PFSK-1 (cell line): ENCODE results near the gene MYL7.

Experiments
- POLR2AphosphoS5 ChIP-seq: IDR thresholded peaks from 2 replicates; pipeline ENCODE4 v1.6.1; 2012; ENCODE audit warnings: low read depth, mild to moderate bottlenecking, control low read depth, low read length, moderate library complexity
- TAF1 ChIP-seq: IDR thresholded peaks from 2 replicates; pipeline ENCODE4 v1.6.1; 2012; ENCODE audit warnings: low read length, control low read depth, borderline replicate concordance; ENCODE audit not compliant: insufficient read depth
- TF ChIP-seq, protein P1 (sequence below), 2 experiments: IDR thresholded peaks; 2 replicates each; pipeline versions ENCODE4 v1.6.1 to v1.8.0; 2011 to 2012; ENCODE audit warnings: low read depth in 2 of 2, low read length in 2 of 2, control low read depth in 1 of 2, inconsistent platforms in 1 of 2, mild to moderate bottlenecking in 1 of 2, moderate library complexity in 1 of 2; ENCODE audit not compliant: insufficient read depth in 1 of 2

GRCh38 chr7:44116087-44116788 lies 24.9 kb downstream of the MYL7 start:
- no peak for TF ChIP-seq POLR2AphosphoS5
- TF ChIP-seq, protein P1, sequence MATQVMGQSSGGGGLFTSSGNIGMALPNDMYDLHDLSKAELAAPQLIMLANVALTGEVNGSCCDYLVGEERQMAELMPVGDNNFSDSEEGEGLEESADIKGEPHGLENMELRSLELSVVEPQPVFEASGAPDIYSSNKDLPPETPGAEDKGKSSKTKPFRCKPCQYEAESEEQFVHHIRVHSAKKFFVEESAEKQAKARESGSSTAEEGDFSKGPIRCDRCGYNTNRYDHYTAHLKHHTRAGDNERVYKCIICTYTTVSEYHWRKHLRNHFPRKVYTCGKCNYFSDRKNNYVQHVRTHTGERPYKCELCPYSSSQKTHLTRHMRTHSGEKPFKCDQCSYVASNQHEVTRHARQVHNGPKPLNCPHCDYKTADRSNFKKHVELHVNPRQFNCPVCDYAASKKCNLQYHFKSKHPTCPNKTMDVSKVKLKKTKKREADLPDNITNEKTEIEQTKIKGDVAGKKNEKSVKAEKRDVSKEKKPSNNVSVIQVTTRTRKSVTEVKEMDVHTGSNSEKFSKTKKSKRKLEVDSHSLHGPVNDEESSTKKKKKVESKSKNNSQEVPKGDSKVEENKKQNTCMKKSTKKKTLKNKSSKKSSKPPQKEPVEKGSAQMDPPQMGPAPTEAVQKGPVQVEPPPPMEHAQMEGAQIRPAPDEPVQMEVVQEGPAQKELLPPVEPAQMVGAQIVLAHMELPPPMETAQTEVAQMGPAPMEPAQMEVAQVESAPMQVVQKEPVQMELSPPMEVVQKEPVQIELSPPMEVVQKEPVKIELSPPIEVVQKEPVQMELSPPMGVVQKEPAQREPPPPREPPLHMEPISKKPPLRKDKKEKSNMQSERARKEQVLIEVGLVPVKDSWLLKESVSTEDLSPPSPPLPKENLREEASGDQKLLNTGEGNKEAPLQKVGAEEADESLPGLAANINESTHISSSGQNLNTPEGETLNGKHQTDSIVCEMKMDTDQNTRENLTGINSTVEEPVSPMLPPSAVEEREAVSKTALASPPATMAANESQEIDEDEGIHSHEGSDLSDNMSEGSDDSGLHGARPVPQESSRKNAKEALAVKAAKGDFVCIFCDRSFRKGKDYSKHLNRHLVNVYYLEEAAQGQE (IDR thresholded peaks at IDR 0.05; ENCODE audit: insufficient read depth in 1 of 2, low read depth in 2 of 2, low read length in 2 of 2) = no peak
- no peak for TF ChIP-seq TAF1
